ENCODE data around the gene MAPKBP1. TPM values are rescaled to one million over a fixed set of nuclear protein-coding genes. Genes with fewer than 3 reads are reported as not detected.

Gene MAPKBP1
- total RNA-seq, 4 donors from 2014 or later = 6.7 to 17.3 (median 7.8) TPM

DNA sequence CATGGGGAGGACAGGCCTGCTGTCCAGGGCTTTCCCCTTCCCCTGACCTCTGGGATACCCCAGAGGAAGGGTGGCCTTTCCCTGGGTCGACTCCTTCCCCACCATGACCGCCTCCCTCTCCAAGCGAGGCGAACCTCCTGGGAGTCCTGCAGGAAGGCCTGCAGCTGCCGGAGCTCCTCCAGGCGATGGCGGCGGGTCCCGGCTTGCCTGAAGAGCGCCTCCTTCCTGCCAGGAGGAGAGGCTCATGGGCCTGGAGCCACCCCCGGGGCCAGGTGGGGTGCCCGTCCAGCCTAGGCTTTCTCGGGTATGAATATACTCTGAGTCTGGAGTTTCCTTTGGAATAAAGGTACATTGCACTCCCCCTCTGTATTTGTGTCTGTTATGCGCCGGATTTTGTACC is 84.5 kb downstream of the MAPKBP1 start:
- no peak for TF ChIP-seq CTCF (IDR thresholded peaks at IDR 0.05; ENCODE audit: low read depth)

- no peak for TF ChIP-seq CTCF (IDR thresholded peaks at IDR 0.05; ENCODE audit: low read depth)
These were observed 86.0 kb downstream of the MAPKBP1 start for GRCh38 chr15:41860049-41860828.

GRCh38 chr15:41861736-41862356 is 87.6 kb downstream of the MAPKBP1 start:
- TF ChIP-seq CTCF (IDR thresholded peaks at IDR 0.05; ENCODE audit: low read depth) = no peak

GRCh38 chr15:41862515-41863116 is 88.3 kb downstream of the MAPKBP1 start:
- no peak for TF ChIP-seq CTCF (IDR thresholded peaks at IDR 0.05; ENCODE audit: low read depth)

GRCh38 chr15:41865490-41866055 is 91.3 kb downstream of the MAPKBP1 start:
- TF ChIP-seq CTCF (IDR thresholded peaks at IDR 0.05; ENCODE audit: low read depth) = no peak

GRCh38 chr15:41866263-41866703 is 92.0 kb downstream of the MAPKBP1 start:
- no peak for TF ChIP-seq CTCF (IDR thresholded peaks at IDR 0.05; ENCODE audit: low read depth)

All from subcutaneous adipose tissue (tissue), 4 donors.